T follicular helper cell (primary cell): ENCODE results near the gene TRIM43B.
"Not testable (repeated sequence)": the region's sequence is repeated elsewhere in the genome, so short reads cannot be mapped to it uniquely, and the experiment has no call there.

Source experiments
- DNase-seq: peaks from one replicate; pipeline ENCODE4 v3.0.0-alpha.2; 2020; ENCODE audit warnings: low read depth
- total RNA-seq, 2 experiments: gene quantifications; one replicate each; lab custom pipeline; 2026; lab: John Stamatoyannopoulos, UW

TRIM43B gene
- total RNA-seq, result 0 reads per million in 2 experiments

DNA sequence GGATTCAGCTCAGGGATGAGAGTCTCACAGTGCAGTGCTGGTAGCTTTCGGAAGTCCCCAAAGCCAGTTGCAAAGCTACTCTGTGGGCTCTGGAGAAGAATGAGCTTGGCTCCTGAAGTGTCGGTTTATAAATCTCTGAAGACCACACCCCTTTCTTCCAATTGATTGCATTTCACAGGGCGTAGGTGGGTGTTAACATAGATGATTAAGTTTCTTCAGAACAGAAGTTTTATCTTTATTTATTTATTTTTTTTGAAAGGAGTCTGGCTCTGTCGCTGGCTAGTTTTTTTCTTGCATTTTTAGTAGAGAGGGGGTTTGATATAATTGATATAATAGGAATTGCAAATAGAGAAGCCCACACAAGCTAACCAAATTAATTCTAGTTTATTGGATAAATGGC lies at the start of gene TRIM43B:
Gene TRIM43B (minus strand): TSS at position 101 of the 400 bp plus-strand sequence. CDS start 2,040 bp downstream, outside the sequence.
- not testable (repeated sequence) for DNase-seq

DNA sequence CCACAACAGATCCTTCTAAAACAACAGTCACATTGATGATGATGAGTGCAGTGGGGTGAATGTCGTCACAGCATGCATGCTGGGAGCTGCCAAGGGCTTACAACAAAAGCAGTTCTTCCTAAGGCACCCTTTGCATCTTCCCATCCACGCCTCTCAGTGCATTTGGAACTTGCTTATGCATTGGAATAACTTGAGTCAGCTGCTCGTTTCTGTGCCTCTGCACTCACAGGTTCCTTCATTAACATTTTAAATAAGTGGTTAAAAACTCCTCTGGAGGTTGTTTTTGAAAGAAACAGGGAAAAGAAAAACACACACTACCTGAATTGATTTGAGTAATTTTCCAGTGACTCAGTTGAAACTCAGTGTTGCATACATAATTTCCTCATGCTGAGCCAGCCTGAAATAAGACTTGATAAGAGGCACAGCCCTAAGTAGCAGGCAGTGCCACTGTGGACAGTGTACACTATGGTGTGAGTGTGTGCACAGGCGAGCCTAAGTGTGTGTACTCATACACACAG lies 46.8 kb upstream of the TRIM43B start:
- no peak for DNase-seq

DNA sequence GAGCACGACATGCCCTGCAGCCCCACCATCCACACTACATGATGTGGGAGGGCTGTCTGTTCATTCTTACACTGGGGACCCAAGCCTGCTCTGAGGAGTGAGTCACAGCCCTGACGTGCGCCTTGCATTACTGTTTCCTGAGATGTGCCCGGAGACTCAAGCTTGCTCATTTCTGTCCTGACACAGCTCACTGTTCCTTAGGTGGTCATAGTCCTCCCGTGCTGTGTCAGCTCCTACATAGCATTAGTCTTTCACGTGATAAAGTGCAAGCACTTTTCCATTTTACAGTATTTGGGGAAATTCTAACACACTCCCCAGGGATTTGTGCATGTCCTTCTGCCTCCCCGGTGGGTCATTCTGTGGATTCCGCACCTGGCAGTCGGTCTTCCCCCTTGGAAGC lies 46.2 kb upstream of the TRIM43B start:
- no peak for DNase-seq

DNA sequence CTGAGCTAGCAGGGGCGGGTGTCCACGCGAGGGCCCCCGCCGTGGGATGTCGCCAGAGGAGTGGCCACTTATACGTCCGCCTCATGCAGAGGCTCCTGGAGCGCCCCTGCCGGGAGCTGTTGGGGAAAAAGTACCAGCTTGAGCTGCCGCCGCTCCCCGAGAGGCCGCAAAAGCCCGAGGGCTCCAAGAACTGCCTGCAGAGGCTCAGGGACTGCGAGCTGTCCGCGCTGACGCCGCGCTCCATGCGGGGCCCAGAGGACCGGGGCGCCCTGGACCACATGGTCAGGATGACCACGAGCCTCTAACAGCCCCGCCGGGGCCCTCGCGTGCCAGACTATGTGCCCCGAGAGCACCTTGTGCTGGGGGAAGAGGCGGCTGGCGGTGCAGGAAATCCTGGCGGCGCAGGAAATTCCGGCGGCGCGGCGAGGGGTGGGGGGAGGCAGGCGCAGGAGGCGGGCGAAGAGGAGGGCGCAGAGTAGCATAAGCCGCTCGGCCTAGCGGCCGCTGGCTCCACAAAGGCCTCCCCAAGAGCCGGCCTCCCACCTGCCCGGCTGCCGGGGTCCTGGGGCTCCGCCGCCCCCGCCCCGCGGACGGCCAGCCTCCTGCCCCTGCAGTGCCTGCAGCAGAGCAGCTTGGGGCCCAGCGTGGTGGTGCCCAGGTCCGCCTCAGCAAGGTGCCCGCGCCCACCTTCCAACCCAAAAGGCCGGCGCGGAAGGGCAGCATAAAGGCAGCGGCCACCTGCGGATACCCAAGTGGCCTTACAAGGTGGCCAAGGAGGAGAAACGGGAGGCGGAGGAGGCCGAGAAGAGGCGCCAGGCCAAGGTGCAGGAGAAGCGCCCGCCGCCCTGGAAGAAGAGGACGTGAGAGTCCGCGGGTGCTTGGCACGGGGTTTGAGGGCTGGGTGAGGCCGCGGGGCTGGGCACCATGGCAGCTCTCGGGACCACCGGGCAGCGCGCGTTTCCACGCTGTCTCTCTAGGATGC lies 42.1 kb upstream of the TRIM43B start:
- DNase-seq, result peak; percentile 18

DNA sequence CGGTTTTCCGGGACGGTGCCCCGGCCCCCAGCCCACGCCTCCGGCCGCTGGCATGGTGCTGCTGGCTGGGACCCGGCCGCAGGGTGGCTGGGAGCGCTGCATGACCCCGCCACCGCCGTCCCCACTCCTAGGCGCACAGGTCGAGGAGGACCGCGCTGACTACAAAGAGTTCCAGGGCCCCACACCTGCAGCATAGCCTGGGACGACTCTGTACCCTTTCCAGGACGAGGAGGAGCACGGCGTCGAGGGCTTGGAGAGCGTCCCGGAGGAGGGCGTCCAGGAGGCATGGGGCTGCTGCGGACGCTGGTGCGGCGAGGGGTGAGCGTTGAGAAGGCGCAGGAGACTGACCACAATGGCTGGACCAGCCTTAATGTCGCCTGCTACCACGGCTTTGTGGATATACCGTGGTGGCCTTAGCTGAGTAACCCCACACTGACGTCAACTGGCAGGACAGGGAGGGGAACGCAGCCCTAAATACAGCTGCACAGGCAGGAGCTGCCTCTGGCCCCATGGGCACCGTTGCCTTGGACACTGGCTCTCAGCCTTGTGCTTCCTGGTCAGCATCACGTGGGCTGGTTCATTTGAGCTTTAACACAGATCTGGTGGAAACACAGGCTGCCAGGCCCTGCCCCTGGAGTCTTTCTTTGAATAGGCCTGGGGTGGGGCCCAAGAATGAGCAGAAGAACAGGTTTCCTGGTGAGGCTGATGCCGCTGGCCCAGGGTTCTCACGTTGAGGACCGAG lies 40.9 kb upstream of the TRIM43B start:
- no peak for DNase-seq

DNA sequence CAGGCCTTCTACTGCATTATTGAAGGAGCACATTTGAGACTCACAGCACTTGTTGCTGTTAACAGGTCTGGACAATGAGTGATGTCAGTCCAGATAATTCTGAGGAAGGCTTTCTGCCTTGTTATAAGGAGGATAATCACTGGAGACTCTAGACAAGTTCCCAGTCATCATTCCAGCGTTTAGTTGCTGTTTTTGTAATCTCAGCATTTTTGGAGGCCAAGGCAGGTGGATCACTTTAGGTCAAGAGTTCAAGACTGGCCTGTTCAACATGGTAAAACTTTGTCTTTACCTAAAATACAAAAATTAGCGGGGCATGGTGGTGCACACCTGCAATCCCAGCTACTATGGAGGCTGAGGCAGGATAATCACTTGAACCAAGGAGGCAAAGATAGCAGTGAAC lies 39.6 kb upstream of the TRIM43B start:
- no peak for DNase-seq

DNA sequence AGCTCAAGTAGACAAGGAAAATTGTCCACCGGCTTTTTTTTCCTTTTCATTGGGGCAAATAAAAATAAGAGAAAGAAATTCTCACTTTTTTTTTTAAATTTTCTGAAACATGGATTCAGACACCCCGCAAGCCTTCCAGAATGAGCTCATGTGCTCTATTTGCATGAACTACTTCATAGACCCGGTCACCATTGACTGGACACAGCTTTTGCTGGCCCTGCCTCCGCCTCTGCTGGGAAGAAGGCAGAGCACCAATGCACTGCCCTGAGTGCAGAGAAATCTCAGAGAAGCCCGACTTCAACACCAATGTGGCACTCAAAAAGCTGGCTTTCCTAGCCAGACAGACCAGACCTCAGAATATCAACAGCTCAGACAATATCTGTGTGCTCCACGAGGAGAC lies 30.2 kb upstream of the TRIM43B start:
- no peak for DNase-seq

DNA sequence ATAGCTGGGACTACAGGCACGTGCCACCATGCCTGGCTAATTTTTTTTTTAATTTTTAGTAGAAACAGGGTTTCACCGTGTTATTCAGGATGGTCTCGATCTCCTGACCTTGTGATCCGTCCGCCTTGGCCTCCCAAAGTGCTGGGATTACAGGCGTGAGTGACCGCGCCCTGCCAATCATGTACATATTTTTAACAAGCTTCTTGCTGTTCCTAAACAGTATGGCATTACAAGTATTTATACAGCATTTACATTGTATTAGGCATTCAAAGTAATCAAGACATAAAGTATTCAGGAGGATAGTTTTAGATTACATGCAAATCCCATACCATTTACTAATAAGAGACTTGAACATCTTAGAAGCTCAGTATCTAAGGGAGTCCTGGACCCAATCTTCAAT lies 29.7 kb upstream of the TRIM43B start:
- DNase-seq, result not testable (repeated sequence)

DNA sequence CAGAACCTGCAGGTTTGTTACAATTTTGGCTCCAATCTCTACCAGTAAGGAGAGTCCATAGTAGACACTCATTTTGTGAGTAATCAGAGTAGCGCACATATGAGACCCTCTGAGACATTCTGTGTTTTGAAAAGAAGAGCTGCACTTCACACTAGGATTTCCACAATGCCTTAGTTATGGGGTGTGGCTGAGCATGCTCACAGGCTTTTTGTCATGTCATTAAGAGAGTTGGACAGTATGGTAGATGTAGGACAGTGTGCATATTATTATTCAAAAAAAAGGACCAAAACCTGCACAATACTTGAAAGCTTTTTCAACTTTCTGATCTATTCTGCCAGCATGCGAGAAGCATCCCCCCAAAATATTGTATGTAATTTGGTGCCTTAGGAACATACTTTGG lies 24.9 kb upstream of the TRIM43B start:
- no peak for DNase-seq

DNA sequence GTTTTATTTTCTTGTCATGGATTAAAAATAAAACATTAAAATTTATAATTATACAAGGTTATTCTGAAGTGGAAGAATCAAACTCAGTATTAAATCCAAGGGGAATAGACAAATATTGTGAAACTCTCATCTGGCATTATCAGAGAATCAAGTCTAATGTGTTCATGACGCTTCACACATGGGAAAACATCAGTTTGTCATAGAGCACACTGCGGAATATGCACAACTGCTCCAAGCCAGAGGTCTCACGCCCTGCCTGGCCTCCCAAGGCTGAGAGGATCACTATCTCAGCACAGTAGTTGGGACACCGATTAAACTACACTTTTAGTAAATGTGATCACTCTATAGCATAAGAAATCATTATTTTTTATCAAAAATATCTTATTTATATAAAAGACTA lies 20.7 kb upstream of the TRIM43B start:
- no peak for DNase-seq

DNA sequence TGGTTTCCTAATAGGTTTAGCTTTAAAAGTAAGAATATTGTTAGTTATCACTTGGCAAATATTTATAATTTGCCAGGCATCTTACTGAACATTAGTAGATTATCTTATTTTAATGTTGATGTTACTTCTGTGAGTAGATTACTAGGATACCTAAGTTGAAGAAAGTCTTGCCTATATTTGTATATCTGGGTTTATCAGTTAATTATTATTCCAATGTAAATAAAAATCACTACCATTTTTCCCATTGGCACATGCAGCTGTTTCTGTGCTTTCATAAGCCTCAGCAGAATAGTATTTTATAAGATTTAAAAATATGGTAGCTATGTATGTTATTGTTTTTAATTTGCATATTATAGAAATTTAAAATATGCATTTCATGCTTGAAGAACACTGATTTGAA lies 16.3 kb upstream of the TRIM43B start:
- no peak for DNase-seq

DNA sequence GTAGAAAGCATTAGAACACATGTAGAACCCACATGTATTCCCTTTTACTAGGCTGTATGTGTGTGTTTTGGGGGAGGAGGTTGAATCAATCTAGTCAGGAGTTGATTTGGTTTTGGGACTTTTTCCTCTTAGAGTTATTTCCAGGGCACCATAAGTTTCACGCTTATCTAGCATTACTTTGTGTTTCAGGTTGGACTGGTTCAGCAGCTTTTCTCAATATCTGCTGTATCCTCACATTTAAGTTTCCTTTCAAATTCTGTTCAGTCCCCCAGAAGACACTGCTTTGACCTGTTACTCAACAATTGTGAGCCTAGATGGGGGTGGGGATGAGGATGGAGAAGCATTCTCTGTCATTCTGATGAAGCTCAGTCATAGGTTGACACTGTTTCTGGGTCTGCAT lies 7.5 kb upstream of the TRIM43B start:
- DNase-seq, result not testable (repeated sequence)

DNA sequence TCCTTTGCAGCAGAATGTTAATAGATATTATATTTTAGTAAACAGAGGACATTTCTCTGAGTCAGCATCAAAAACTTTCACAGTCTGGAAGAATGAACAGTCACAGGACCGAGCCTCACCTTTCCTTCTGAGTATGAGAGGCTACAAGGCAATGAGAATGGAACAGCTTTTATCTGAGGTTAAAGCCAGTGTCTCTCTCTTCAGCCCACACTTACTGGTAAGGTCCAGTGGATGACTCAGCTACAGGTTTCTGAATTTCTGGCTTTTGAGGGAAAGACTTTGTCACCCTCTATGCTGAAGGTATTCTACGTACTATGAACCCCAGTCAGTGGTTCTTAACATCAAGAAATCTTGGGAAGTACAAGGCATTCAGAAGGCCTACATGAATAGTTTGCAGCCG lies 9.5 kb downstream of the TRIM43B start:
- not testable (repeated sequence) for DNase-seq

DNA sequence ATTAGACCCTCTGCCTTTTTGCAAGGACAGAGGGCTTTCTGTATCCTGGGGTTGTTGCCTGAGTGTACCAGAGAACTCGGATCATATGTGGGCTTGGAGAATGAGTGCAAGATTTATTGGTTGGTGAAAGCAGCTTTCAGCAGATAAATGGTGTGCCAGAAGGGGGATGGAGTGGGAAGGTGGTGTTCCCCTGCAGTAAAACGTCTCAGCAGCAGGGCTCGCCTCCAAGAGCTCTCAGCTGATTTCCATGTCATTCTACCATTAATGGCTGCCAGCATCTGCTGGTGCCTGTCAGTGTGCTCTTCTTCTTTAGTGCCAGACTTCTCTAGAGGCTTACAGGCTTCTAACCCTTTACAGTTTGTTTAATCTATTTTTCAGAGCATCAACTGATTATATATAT lies 16.6 kb downstream of the TRIM43B start:
- not testable (repeated sequence) for DNase-seq

DNA sequence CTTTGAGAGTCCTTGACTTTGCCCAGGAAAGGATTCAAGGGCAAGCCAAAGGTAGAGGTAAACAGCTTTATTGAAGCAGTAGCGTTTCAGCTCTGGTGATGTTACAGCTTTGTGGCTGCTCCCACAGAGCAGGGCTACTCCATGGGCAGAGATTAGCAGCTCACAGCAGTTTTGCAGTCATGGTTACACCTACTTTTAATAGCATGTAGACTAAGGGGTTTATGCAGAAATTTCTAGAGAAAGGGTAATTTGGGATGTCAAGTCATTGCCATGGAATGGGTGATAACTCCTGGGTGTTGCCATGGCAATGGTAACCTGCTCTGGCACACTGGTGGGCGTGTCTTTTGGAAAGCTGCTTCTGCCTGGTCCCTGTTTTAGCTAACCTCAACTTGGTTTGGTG lies 18.0 kb downstream of the TRIM43B start:
- not testable (repeated sequence) for DNase-seq

DNA sequence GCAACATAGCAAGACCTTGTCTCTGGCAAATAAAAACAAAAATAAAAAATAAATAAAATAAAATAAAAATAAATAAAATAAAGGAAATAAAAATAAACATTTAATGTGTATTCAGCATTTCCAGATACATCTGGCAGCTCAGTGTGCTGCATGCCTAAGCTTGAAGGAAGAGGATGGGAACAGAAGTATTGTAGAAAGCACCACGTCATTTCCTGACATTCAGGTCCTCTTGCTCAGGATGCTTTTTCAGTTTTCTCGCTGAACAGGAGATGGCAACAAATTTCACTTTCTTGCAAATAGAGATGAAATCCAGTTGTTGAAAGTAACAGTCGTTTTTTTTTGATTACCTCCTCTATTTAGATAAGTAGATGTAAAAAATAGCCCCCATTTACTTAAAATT lies 21.3 kb downstream of the TRIM43B start:
- not testable (repeated sequence) for DNase-seq

DNA sequence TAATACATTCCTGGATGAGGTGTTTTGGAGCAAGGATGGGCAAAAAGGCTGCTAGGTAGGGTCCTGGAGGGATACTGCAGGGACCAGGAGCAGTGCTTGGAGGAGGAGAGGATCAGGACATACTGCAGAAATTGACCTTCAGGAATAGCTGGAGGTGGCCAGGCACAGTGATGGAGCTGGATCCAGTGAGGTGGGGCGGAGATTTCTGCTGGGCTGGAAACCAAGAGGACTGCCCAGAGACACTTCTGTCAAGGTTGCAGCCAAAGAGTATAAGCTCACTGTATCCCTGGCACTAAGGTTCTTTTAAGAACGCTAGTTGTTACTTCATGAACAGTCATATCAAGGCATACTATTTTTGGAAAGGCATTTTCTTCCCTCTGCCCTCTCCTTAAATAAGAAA lies 39.2 kb downstream of the TRIM43B start:
- not testable (repeated sequence) for DNase-seq

DNA sequence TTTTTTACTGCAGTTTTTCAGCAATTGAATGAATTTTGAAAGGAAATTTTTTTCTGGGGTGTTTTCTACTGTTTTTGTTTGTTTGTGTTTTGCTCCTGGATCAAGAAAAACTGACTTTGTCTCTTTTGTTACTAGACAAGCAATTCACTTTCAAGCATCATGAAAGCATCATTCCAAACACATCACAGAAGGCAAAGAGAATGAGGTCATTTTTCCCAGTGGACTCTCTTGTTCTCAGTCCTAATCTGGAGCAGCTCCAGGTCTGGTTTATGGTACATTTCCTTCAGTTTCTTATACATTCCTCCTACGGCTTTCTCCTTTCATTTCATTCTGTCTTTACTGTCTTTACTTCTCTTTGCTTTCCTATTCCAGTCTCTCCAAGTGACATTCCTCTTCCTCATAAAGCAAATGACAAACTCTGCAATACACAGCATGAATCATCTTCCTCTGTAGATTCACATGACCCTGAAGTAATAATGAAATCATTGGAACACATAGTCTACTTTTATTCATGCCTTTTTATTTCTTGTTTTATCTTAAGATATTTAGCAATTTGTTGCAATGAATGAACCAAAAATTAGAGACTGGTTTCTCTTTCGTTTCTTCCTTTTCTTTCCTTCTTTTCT lies 42.0 kb downstream of the TRIM43B start:
- not testable (repeated sequence) for DNase-seq

DNA sequence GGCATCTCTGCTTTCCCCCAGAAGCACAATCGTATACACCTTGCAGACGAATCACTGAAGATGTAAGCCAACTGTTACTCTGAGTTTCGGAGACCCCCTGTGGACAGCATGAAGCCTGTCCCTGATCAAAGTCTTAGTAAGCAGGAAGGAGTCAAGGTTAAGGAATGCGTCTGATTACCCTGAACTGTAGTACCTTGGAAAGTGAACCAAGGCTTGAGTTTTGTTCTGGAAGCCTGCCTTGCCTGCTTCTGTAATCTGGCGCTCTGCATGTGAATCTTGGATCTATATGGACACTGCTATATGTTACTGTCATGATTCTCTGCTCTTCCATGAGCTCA lies 48.7 kb downstream of the TRIM43B start:
- not testable (repeated sequence) for DNase-seq

DNA sequence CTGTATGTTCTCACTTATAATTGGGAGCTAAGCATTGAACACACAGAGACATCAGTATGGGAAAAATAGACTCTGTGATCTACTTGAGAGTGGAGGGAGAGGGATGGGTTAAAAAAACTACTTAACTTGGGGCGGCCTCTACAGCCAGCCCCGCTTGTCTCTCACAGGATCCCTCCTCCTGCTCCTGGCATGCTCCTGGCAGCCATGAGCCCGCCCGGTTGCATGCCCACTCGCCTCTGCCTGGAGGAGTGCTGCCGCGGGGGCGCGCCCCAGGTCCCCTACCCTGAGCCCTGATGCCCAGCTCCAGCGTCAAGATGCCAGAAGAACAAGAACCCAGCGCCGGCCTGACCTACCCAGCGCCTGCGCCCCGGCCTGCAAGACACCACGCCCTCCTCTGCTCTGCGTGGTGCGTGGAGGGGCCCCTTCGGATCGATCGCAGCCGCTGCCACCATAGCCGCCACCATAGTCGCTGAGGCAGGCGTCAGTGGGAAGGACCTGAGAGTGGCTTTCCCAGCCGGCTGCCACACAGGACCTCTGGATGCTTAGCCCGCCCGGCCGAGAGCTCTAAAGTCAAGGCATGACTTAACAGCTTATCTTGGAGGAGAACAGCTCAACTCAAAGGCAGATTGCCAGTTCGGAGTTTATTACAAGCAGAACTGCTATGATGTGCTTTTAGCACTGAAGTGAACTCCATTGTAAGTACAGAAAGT lies 49.2 kb downstream of the TRIM43B start:
- DNase-seq, result not testable (repeated sequence)

DNA sequence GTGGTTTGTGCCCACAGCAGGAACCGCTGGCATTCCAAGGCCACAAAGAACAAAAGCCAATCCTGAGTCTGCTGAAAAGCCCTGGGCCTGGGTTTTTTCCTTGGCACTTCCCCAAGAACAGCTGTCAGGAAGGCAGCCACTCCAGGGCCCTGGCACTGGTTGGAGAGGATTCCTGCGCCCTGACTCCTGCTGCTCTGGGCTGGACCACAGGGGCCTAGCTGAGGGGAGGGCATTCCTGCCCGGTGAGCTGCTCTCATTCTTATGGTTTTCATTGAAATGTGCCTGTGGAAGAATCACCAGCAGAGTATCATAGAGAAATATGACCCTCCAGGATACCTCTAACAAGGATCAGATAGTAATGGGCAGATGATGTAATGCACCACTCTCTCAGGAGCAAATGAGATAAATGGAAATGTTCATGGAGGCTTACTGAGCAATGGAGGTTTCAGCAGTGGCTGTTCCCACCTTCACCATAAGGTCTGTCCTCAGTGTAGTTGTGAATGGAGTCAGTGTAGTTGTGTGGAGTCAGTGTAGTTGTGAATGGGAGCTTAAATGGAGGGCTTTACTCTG lies 50.0 kb downstream of the TRIM43B start:
- not testable (repeated sequence) for DNase-seq
